ENCODE data around the gene MAP4K3.

DNA sequence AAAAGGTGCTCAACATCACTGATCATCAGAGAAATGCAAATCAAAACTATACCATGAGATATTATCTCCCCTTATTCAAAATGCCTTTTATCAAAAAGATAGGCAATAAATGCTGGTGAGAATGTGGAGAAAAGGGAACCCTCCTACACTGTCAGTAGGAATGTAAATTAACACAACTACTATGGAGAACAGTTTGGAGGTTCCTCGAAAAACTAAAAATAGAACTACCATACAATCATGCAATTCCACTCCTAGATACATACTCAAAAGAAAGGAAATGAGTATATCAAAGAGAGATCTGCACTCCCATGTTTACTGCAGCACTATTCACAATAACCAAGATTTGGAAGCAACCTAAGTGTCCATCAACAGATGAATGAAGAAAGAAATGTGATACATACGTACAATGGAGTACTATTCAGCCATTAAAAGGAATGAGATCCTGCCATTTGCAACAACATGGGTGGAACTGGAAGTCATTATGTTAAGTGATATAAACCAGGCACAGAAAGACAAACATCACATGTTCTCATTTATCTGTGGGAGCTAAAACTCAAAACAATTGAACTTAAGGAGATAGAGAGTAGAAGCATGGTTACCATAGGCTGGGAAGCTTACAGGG, 63.8 kb downstream of the MAP4K3 start:
- TF ChIP-seq ZFP3 (CRISPR knock-in tag; IDR thresholded peaks at IDR 0.05) (no peak), TCF4 (CRISPR knock-in tag; IDR thresholded peaks at IDR 0.05; ENCODE audit: borderline replicate concordance) (no peak), ZNF565 (CRISPR knock-in tag; conservative IDR thresholded peaks at IDR 0.05; ENCODE audit: low read depth) (no peak), ZNF70 (CRISPR knock-in tag; IDR thresholded peaks at IDR 0.05) (no peak), GLIS3 (CRISPR knock-in tag; IDR thresholded peaks at IDR 0.05) (no peak), RARB (CRISPR knock-in tag; IDR thresholded peaks at IDR 0.05) (no peak), SNAI2 (CRISPR knock-in tag; IDR thresholded peaks at IDR 0.05) (no peak)
- TF ChIP-seq, protein P1, sequence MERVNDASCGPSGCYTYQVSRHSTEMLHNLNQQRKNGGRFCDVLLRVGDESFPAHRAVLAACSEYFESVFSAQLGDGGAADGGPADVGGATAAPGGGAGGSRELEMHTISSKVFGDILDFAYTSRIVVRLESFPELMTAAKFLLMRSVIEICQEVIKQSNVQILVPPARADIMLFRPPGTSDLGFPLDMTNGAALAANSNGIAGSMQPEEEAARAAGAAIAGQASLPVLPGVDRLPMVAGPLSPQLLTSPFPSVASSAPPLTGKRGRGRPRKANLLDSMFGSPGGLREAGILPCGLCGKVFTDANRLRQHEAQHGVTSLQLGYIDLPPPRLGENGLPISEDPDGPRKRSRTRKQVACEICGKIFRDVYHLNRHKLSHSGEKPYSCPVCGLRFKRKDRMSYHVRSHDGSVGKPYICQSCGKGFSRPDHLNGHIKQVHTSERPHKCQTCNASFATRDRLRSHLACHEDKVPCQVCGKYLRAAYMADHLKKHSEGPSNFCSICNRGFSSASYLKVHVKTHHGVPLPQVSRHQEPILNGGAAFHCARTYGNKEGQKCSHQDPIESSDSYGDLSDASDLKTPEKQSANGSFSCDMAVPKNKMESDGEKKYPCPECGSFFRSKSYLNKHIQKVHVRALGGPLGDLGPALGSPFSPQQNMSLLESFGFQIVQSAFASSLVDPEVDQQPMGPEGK (CRISPR knock-in tag; IDR thresholded peaks at IDR 0.05; ENCODE audit: borderline replicate concordance): no peak
